ENCODE data around the gene SLC25A21.

DNA sequence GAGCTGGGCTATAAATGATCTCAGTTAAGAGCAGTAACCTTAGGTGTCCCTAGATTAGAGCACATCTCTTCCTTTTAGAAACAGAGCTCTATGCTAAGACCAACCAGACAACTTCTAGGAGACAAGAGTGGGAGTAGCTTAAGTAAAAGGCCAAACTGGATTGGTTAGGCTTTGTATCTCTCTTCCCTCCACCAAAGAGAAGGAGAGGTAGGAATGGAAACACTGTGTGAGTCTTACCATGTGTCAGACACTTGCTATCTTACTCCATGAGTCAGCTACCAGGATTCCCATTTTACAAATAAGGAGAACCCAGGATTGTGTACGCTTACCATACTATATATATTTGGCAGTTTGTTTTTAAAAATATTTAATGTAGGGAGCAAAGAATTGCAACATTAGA lies 387.9 kb downstream of the SLC25A21 start:
- no peak for TF ChIP-seq ZFY (CRISPR knock-in tag; IDR thresholded peaks at IDR 0.05)
- TF ChIP-seq, protein P1, sequence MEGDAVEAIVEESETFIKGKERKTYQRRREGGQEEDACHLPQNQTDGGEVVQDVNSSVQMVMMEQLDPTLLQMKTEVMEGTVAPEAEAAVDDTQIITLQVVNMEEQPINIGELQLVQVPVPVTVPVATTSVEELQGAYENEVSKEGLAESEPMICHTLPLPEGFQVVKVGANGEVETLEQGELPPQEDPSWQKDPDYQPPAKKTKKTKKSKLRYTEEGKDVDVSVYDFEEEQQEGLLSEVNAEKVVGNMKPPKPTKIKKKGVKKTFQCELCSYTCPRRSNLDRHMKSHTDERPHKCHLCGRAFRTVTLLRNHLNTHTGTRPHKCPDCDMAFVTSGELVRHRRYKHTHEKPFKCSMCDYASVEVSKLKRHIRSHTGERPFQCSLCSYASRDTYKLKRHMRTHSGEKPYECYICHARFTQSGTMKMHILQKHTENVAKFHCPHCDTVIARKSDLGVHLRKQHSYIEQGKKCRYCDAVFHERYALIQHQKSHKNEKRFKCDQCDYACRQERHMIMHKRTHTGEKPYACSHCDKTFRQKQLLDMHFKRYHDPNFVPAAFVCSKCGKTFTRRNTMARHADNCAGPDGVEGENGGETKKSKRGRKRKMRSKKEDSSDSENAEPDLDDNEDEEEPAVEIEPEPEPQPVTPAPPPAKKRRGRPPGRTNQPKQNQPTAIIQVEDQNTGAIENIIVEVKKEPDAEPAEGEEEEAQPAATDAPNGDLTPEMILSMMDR (CRISPR knock-in tag; IDR thresholded peaks at IDR 0.05) = no peak
